ENCODE data around the gene ZNF474.

GRCh38 chr5:122164070-122164435 is 34.7 kb downstream of the ZNF474 start:
- TF ChIP-seq CTCF (IDR thresholded peaks at IDR 0.05; ENCODE audit: insufficient read depth, low read length, poor library complexity, severe bottlenecking) (no peak), EZH2phosphoT487 (conservative IDR thresholded peaks at IDR 0.05; ENCODE audit: low read length) (no peak)
